ENCODE results near the gene DAPK1.
A peak's percentile ranks its signal among the peaks of the same experiment; 100 is the strongest.
"Not testable (repeated sequence)": the region's sequence is repeated elsewhere in the genome, so short reads cannot be mapped to it uniquely, and the experiment has no call there.

The DAPK1 gene

DNA sequence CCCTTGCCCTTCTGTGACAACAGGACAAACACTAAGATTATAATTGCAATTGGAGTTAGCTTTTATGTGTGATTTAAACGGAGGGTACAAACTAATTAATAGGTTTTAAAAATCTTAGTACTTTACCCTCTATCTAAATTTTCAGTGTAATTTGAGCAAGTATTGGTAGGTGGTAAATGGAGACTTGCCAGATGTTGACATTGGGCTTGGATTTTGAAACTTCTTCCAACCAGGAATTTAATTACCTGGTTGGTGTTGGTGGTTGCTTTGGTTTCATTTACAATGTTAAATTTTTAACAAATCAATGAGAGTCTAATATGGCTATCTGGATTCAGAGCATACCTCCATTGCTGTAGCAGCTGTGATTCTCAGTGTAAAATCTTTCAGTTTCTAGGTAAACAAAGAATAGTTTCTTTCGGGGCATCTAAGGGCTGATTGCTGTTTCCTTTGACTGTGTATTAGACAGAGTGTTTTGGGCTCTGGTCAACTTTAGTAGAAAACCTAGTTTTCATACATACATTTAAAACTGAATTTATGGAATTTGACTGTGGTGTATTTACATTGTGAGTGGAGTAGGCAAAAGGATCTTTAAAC is 1.9 kb downstream of the DAPK1 start:
- Histone ChIP-seq H3K36me3 (replicated peaks; ENCODE audit: insufficient read depth, low read length) (no peaks in the 10 kb centered on the region), H3K4me1 (ENCODE audit: low read length) (peaks cover 21% of the 10 kb centered on the region), H3F3A (ENCODE audit: insufficient read depth, low read length) (peaks cover 37% of the 10 kb centered on the region), H3K27me3 (replicated peaks; ENCODE audit: insufficient read depth, low read length) (no peaks in the 10 kb centered on the region), H3K9ac (ENCODE audit: low read length) (peak overlapping the region; percentile 94), H4K20me1 (ENCODE audit: insufficient read depth, low read length) (no peaks in the 10 kb centered on the region), H3K79me2 (ENCODE audit: low read length) (peaks cover 65% of the 10 kb centered on the region), H3K27ac (ENCODE audit: low read length) (peak overlapping the region; percentile 88), H2AFZ (ENCODE audit: low read length) (peak overlapping the region; percentile 56), H3K4me3 (ENCODE audit: low read length) (peak overlapping the region; percentile 84), H3K9me2 (replicated peaks; ENCODE audit: insufficient read depth, low read length) (no peaks in the 10 kb centered on the region), H3K4me2 (ENCODE audit: low read depth, low read length) (peak overlapping the region; percentile 98), H3K9me3 (replicated peaks; ENCODE audit: insufficient read depth, low read length) (no peaks in the 10 kb centered on the region)
- DNase-seq, result peak; percentile 81
- no peak for TF ChIP-seq EZH2 (optimal IDR thresholded peaks at IDR 0.05; ENCODE audit: low read depth, low read length)
- TF ChIP-seq EZH2phosphoT487 (IDR thresholded peaks at IDR 0.05; ENCODE audit: low read length), result no peak
- no peak for TF ChIP-seq CTCF (IDR thresholded peaks at IDR 0.05; ENCODE audit: low read length)

DNA sequence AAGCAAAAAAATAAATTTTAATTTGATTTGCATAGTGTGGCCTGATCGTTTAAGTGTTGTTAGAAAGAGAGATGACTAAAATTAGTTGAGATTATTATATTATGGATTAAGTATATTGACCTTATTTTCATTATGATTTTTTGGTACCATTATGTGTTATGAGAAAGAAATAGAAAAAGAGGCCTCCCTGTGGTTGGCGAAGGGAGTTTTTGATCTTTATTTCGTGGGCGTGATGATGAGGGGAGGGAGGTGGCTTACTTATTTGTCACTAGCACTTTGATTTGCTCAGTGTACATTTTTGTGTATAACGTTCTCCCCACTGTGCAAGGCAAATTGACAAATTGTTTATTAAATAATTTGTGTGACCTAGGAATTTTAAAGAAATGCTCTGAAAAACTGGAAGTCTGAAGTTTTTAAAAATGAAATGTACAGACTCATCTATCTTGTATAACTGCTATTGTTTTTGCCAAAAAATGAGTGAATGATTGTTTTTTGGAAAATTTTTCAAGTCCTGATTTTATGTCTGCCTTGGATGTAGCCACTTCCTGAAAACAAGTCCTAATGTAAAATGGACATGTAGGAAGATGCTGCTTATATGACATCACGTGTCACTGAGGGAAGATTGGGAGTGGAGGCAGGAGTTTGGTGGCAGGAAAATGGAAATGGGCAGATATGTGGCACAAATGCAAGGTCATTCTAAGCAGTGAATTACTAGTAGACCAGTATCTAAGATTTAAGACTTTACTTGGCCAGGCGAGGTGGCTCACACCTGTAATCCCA is 3.0 kb downstream of the DAPK1 start:
- no peaks in the 10 kb centered on the region for H3K9me3 ChIP-seq (replicated peaks; ENCODE audit: insufficient read depth, low read length)
- H3K4me2 ChIP-seq (ENCODE audit: low read depth, low read length), result peak overlapping the region; percentile 98; the same call in 1 of the 2 replicates
- H2AFZ ChIP-seq (ENCODE audit: low read length), result no peak overlapping the region
- H3K9me2 ChIP-seq (replicated peaks; ENCODE audit: insufficient read depth, low read length), result no peaks in the 10 kb centered on the region
- TF ChIP-seq CTCF (IDR thresholded peaks at IDR 0.05; ENCODE audit: low read length), result no peak; the same call in 1 of the 2 replicates
- H3K36me3 ChIP-seq (replicated peaks; ENCODE audit: insufficient read depth, low read length), result no peaks in the 10 kb centered on the region
- peaks cover 73% of the 10 kb centered on the region for H3K79me2 ChIP-seq (ENCODE audit: low read length)
- peak overlapping the region; percentile 84; the same call in 1 of the 2 replicates for H3K4me3 ChIP-seq (ENCODE audit: low read length)
- H3K9ac ChIP-seq (ENCODE audit: low read length), result peak overlapping the region; percentile 94; the same call in 1 of the 2 replicates
- H4K20me1 ChIP-seq (ENCODE audit: insufficient read depth, low read length), result no peaks in the 10 kb centered on the region
- peak overlapping the region; percentile 88; the same call in 1 of the 2 replicates for H3K27ac ChIP-seq (ENCODE audit: low read length)
- DNase-seq, result peak; percentile 18
- H3F3A ChIP-seq (ENCODE audit: insufficient read depth, low read length), result peaks cover 30% of the 10 kb centered on the region
- peaks cover 15% of the 10 kb centered on the region for H3K4me1 ChIP-seq (ENCODE audit: low read length)
- no peaks in the 10 kb centered on the region for H3K27me3 ChIP-seq (replicated peaks; ENCODE audit: insufficient read depth, low read length)

- not testable (repeated sequence) for H3K27me3 ChIP-seq (replicated peaks; ENCODE audit: insufficient read depth, low read length); H3K4me2 ChIP-seq (ENCODE audit: low read depth, low read length); H3K9me3 ChIP-seq (replicated peaks; ENCODE audit: insufficient read depth, low read length); H4K20me1 ChIP-seq (ENCODE audit: insufficient read depth, low read length); H3K27ac ChIP-seq (ENCODE audit: low read length); DNase-seq; H3K9ac ChIP-seq (ENCODE audit: low read length); H3K9me2 ChIP-seq (replicated peaks; ENCODE audit: insufficient read depth, low read length); H3K36me3 ChIP-seq (replicated peaks; ENCODE audit: insufficient read depth, low read length); H3K4me1 ChIP-seq (ENCODE audit: low read length); H3K4me3 ChIP-seq (ENCODE audit: low read length); H2AFZ ChIP-seq (ENCODE audit: low read length)
- Histone ChIP-seq H3F3A (ENCODE audit: insufficient read depth, low read length) (peaks cover 29% of the 10 kb centered on the region), H3K79me2 (ENCODE audit: low read length) (peaks cover 79% of the 10 kb centered on the region)
These were observed 3.6 kb downstream of the DAPK1 start for GRCh38 chr9:87501271-87501656.

- H3K27me3 ChIP-seq (replicated peaks; ENCODE audit: insufficient read depth, low read length), result no peaks in the 10 kb centered on the region
- H3K9me3 ChIP-seq (replicated peaks; ENCODE audit: insufficient read depth, low read length), result no peaks in the 10 kb centered on the region
- DNase-seq, result no peak
- no peak overlapping the region for H3K27ac ChIP-seq (ENCODE audit: low read length)
- peaks cover 8% of the 10 kb centered on the region; the same call in 1 of the 2 replicates for H3K4me1 ChIP-seq (ENCODE audit: low read length)
- no peaks in the 10 kb centered on the region for H4K20me1 ChIP-seq (ENCODE audit: insufficient read depth, low read length)
- H3F3A ChIP-seq (ENCODE audit: insufficient read depth, low read length), result peaks cover 29% of the 10 kb centered on the region
- H3K4me3 ChIP-seq (ENCODE audit: low read length), result no peak overlapping the region
- H2AFZ ChIP-seq (ENCODE audit: low read length), result no peak overlapping the region
- no peaks in the 10 kb centered on the region; the same call in 1 of the 2 replicates for H3K36me3 ChIP-seq (replicated peaks; ENCODE audit: insufficient read depth, low read length)
- H3K79me2 ChIP-seq (ENCODE audit: low read length), result peaks cover 83% of the 10 kb centered on the region
- H3K9me2 ChIP-seq (replicated peaks; ENCODE audit: insufficient read depth, low read length), result no peaks in the 10 kb centered on the region
- H3K4me2 ChIP-seq (ENCODE audit: low read depth, low read length), result no peak overlapping the region
- TF ChIP-seq CTCF (IDR thresholded peaks at IDR 0.05; ENCODE audit: low read length) (no peak), EZH2phosphoT487 (IDR thresholded peaks at IDR 0.05; ENCODE audit: low read length) (no peak), EZH2 (optimal IDR thresholded peaks at IDR 0.05; ENCODE audit: low read depth, low read length) (no peak)
- H3K9ac ChIP-seq (ENCODE audit: low read length), result no peak overlapping the region
These were observed 4.1 kb downstream of the DAPK1 start for GRCh38 chr9:87501806-87502205.
